ENCODE results near the gene PPM1A.

GRCh38 chr14:60327447-60328331 lies 78.7 kb downstream of the PPM1A start:
- TF ChIP-seq CTCF (IDR thresholded peaks at IDR 0.05) (no peak), ZFX (IDR thresholded peaks at IDR 0.05; ENCODE audit: borderline replicate concordance) (no peak)

Data from 22Rv1 (cell line).